Left kidney (tissue), 2 donors: ENCODE data around the gene ITGAD. TPM values are rescaled to one million over a fixed set of nuclear protein-coding genes. Genes with fewer than 3 reads are reported as not detected.
A peak's percentile ranks its signal among the peaks of the same experiment; 100 is the strongest.
"Not testable (repeated sequence)": the region's sequence is repeated elsewhere in the genome, so short reads cannot be mapped to it uniquely, and the experiment has no call there.

Source experiments
- DNase-seq: peaks from one replicate; pipeline ENCODE4 v3.0.0-alpha.2; 2013
- polyA plus RNA-seq: library from polyadenylated mRNA; unstranded; fragments of 120-200 nt; gene quantifications from one replicate; pipeline ENCODE4 v1.2.1, GENCODE V29; 2013; ENCODE audit not compliant: insufficient read length

ITGAD gene
- polyA plus RNA-seq, 1 donor = 0.52 TPM

- no peak for DNase-seq
Measured at GRCh38 chr16:31429796-31430195, 36.7 kb downstream of the ITGAD start.

GRCh38 chr16:31430380-31431052, 37.4 kb downstream of the ITGAD start:
- no peak for DNase-seq

DNA sequence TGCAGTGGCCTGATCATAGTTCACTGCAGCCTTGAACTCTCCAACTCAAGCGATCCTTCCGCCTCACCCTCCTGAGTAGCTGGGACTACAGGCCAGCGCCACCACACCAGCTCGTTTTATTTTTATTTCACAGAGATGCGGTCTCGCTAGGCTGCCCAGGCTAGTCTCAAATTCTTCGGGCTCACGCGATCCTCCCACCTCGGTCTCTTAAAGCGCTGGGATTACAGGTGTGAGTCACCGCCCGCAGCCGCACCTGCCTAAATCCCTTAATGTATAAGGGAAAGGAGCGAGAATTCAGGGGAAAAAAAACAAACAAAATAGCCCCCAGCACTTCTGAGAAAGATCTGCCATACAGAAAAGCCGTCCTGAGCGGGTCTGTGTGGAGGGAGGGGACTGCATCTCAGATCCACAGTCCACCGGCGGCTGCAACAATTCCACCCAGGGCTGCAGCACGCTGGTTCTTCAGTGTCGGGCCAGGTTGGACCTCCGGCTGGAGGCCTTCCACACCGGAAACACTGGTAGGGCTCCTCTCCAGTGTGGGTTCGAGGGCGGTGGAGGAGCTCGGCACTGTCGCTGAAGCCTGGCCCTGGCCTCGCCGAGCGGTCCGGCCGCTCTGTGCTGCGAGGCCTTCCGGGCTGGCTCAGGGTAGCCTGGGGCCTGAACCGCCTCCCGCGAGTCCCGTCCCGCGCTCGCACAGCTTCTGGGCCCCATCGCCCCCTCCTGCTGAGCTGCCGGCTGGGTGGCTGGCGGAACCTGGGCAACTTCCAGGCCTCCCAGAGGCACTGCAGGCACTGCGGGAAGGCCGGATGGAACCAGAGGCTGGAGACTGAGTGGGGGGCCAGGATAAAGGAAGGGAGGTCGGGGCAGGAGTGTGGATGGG, 42.4 kb downstream of the ITGAD start:
- no peak for DNase-seq

GRCh38 chr16:31436221-31437045, 43.3 kb downstream of the ITGAD start:
- no peak for DNase-seq

DNA sequence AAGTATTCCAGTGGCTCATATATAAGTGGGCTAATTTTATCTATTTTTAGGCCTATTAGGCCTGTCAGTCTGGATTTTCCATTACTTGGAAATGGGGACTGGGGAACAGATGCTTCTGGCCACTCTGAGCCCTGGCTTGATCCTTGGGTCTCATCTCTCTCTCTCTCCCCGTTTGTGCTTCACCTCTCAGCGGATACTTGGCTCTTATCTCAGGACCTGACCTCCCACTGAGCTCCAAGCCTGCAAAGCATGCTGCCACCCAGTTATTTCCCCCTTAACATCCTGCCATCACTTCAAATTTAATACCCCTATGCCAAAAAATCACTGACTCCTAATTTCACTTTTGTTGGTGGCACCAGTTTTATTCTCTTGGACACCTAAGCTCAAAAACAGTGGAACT, 45.3 kb downstream of the ITGAD start:
- no peak for DNase-seq

DNA sequence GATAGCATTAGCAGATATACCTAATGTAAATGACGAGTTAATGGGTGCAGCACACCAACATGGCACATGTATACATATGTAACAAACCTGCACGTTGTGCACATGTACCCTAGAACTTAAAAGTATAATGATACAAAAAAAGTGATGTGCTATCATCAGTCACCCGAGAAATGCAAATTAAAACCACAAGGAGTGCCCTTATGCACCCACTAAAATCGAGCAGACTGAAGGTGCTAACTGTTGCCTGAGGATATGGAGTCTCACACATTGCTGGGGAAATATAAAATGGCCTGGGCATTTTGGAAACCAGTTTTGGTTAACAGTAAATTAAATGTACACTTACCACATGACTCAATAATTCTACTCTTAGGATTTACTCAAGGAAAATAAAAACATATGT, 45.9 kb downstream of the ITGAD start:
- not testable (repeated sequence) for DNase-seq

DNA sequence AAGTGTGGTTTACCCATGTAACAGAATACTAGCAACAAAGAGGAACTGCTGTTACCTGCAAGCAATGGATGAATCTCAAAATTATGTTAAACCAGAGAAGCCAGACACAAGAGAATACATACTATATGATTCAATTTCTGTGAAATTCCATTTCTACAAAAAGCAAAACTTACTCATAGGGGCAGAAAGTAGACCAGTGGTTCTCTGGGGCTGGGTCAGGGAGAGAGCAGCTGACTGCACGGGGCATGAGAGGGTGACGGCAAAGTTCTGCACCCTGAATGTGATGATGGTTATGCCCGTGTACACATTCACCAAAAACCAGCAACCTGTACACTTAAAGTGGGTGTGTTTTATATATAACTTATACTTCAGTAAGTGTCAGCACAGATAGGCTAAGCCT, 46.4 kb downstream of the ITGAD start:
- DNase-seq = no peak

- DNase-seq = no peak
Measured at GRCh38 chr16:31440516-31441184, 47.5 kb downstream of the ITGAD start.

DNA sequence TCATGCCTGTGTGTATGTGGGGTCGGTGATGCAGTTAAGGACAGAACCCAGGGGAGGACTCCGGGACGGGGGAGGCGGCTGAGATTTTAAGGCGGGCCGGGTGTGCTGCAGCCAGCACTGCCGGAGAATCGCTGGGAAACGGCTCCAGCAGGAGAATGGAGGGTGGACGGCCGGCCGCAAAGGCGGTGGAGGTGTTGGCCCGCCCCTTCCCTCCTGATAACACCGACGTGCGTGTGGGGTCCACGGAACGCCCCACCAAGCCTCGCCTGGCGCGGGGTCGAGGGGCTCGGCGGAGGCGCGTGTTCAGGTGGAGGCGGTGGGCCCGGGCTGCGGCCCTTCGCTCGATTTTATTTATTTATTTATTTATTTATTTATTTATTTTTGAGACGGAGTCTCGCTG, 48.8 kb downstream of the ITGAD start:
- DNase-seq = no peak

GRCh38 chr16:31445931-31446330, 52.8 kb downstream of the ITGAD start:
- not testable (repeated sequence) for DNase-seq

DNA sequence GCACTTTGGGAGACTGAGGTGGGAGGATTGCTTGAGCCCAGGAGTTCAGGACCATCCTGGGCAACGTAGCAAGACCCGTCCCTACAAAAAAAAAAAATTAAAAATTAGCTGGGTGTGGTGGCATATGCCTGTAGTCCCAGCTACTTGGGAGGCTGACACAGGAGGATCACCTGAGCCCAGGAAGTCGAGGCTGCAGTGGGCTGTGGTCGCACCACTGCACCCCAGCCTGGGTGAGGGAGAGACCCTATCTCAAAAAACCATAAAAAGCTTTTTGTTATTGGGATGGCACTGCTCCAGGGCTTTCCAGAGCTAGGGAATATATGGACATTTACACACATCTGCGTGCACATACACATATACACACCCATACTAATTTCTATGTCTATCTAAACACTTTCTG, 58.1 kb downstream of the ITGAD start:
- DNase-seq = no peak

GRCh38 chr16:31451681-31452351, 58.7 kb downstream of the ITGAD start:
- no peak for DNase-seq

- no peak for DNase-seq
Measured at GRCh38 chr16:31452631-31453106, 59.5 kb downstream of the ITGAD start.

- no peak for DNase-seq
Measured at GRCh38 chr16:31453255-31454204, 60.4 kb downstream of the ITGAD start.

DNA sequence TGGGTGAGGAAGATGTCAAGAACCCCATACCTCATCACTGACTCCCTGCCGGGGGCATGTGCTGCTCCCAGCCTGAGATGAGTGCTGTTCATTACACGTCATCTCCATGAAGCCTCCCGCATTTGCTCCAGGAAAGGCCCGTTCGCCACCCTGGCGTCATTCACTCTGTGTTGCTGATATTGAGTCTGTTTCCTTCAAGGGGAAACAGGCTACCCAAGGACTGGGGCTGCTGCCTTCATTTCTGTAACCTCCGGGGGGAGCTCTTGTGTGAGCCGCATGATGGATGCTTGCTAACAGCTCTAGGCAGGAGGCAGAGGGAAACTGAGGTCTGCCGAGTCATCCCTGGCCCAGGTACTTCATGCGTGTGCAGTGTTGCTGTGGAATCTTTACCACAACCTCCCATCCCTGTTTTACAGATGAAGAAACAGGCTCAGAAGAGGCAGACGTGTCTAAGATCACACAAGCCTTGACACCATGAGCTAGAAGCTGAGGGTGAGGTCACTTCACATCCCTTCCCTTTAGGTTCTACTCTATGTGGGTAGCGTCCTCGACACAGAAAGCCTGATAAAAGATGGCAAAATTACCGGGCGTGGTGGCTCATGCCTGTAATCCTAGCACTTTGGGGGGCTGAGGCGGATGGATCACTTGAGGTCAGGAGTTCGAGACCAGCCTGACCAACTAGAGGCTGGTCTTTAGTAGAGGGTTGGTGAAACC, 62.6 kb downstream of the ITGAD start:
- DNase-seq = no peak

DNA sequence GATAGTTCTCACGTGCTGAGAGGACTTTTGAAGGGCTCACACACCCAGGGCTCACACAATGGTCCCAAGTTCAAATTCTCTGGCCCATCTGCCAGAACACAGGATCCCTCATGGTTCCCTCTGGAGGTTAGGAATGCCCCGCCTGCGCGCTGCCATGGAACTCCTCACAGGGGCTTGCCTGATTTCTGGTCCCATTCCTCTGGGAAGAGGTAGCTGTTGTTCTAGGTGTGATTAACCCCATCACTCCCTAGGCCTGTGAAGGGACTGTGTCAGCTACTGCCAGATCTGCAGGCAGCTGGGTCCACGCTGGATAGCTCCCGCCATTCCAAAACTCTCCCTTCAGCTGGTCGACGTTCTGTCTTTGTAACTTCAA, 63.8 kb downstream of the ITGAD start:
- DNase-seq = no peak

DNA sequence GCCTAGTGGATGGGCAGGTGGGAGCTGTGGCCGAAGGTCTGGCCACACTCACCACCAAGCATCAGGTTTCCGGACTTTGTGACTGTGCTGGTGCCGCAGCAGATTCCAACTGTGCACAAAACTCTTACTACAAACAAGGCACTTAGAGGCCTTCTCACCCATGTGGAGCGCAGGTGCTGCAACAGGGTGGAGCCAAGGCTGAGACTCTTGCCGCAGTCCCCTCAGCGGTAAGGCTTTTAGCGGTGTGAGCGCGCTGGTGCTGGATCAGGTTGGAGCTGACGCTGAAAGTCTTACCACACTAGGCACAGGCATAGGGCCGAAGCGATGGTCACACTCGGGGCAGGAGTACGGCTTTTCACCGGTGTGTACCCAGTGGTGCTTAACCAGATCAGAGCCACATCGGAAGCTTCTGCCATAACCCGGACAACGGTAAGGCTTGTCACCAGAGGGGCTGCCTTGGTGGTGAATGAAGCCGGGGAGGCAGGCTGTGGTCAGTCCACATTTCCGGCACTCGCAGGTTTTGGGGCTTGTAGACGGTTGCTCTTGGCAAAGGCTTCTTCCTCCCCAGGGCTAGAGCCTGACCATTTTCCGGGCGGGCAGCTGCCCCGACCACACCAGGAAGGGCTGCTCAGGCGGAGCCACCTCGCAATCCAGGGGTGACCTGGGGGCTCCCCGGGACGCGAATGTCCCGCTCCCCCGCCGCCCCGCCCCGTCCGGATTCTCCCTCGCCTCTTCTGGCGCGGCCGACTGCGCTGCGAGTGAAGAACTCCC, 65.1 kb downstream of the ITGAD start:
- DNase-seq = no peak

GRCh38 chr16:31458844-31459686, 65.9 kb downstream of the ITGAD start, which contains the start of gene ARMC5:
ARMC5 (plus strand) TSS chr16:31459501; CDS start chr16:31459525, 24 bp downstream.
- peak; percentile 97 for DNase-seq
